Measurements from ENCODE around the gene ANKS4B. TPM values are rescaled to one million over a fixed set of nuclear protein-coding genes. Genes with fewer than 3 reads are reported as not detected.
A peak's percentile ranks its signal among the peaks of the same experiment; 100 is the strongest.
"Not testable (repeated sequence)": the region's sequence is repeated elsewhere in the genome, so short reads cannot be mapped to it uniquely, and the experiment has no call there.

Gene ANKS4B
- total RNA-seq, 4 donors from 2014 or later = not detected

DNA sequence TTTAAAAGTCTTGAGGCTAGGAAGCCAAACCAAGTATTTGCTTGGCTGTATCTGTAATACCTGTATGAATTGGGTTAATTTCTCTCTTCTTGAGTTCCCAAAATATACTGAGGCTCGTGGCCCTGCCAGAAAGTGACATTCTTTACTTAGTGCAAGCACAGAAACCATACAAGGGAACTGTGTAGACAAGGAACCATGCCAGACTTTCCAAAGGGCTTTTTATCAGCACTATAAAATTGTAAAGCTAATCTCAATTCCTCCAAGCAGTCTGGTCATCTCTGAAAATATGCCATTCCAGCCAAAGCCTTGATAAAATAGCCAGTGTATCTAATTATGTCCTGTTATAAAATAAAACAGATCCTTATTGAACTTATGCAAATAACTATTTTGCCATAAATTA is 51.8 kb downstream of the ANKS4B start:
- intact Hi-C loops (cut with DNase I) = no loop called here
- peaks cover 0 to 3% (median 0%) of the 10 kb centered on the region in 3 donors for H3K9me3 ChIP-seq
- TF ChIP-seq, protein P1, sequence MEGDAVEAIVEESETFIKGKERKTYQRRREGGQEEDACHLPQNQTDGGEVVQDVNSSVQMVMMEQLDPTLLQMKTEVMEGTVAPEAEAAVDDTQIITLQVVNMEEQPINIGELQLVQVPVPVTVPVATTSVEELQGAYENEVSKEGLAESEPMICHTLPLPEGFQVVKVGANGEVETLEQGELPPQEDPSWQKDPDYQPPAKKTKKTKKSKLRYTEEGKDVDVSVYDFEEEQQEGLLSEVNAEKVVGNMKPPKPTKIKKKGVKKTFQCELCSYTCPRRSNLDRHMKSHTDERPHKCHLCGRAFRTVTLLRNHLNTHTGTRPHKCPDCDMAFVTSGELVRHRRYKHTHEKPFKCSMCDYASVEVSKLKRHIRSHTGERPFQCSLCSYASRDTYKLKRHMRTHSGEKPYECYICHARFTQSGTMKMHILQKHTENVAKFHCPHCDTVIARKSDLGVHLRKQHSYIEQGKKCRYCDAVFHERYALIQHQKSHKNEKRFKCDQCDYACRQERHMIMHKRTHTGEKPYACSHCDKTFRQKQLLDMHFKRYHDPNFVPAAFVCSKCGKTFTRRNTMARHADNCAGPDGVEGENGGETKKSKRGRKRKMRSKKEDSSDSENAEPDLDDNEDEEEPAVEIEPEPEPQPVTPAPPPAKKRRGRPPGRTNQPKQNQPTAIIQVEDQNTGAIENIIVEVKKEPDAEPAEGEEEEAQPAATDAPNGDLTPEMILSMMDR (IDR thresholded peaks at IDR 0.05) = no peak
- no peak for TF ChIP-seq POLR2A (IDR thresholded peaks at IDR 0.05)
- H3K36me3 ChIP-seq = no peaks in the 10 kb centered on the region
- H3K27ac ChIP-seq = no peak overlapping the region
- WGBS, 2 donors = 20 to 31% methylated on average over 1 of the region's 1 CpG
- peaks cover 0 to 67% (median 5%) of the 10 kb centered on the region in 4 donors for H3K27me3 ChIP-seq
- H3K4me1 ChIP-seq = peaks cover 0 to 12% (median 0%) of the 10 kb centered on the region in 3 donors
- no peak for DNase-seq
- no peak overlapping the region for H3K4me3 ChIP-seq

DNA sequence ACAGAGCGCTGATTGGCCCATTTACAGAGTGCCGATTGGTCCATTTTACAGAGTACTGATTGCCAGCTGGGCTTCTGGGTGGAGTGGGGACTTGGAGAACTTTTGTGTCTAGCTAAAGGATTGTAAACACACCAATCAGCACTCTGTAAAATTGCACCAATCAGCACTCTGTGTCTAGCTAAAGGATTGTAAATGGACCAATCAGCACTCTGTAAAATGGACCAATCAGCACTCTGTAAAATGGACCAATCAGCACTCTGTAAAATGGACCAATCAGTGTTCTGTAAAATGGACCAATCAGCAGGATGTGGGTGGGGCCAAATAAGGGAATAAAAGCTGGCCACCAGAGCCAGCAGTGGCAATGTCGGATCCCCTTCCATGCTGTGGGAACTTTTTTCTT is 56.3 kb downstream of the ANKS4B start:
- peaks cover 0 to 51% (median 0%) of the 10 kb centered on the region in 4 donors for H3K27me3 ChIP-seq
- DNase-seq; H3K4me3 ChIP-seq; H3K9me3 ChIP-seq; H3K4me1 ChIP-seq; intact Hi-C loops (cut with DNase I); H3K36me3 ChIP-seq; H3K27ac ChIP-seq: not testable (repeated sequence)
- 94 to 100% methylated on average over 2 to 3 of the region's 3 CpGs for WGBS, 2 donors

DNA sequence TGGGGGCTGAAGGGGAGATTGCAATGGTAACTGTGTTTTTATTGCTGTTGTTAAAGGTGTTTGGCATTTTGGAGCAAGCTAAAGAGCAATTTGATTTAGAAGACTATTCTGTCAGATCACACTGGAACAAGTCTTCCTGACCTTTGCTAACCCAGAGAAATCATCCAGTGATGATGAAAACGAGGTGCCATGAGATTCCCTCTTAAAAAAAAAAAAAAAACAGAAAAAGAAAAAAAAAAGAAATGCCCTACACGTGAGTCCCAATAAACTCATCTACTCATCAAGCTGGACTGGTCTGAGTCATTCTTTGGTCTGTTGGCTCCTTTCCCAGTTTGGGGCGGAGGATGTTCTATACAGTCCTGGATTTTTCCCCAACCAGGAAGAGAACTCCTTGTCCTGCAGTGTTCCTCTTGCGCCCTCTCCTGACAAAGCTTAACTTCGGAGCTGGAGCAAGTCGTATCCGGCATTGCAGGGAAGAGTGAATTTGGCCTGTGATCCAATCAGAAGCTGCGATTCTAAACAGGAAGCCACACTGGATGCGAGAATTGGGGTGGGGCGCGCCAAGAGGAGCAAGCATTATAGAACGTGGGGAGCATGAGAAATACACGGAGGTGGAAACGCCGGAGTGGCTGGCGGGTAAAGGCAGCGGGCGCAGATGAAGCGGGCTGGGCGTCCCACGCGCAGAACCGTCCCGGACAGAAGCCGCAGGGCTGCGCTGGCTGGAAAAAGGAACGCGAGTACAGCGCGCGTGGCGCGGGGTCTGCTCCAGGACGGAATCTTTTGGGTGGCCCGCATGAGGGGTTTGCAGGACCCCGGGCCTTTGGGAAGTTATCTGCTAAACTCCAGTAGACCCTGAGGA is 67.0 kb downstream of the ANKS4B start:
- no peaks in the 10 kb centered on the region for H3K36me3 ChIP-seq
- H3K27me3 ChIP-seq = peaks cover 0 to 3% (median 0%) of the 10 kb centered on the region in 4 donors
- TF ChIP-seq POLR2A (IDR thresholded peaks at IDR 0.05) = peak in 3 of 4 donors; percentile 41 to 66 (median 63)
- TF ChIP-seq, protein P1 (IDR thresholded peaks at IDR 0.05) = peak; percentile 67 to 91 (median 82)
- intact Hi-C loops (cut with DNase I) = loop anchor here (2.0 kb wide), 1 partner anchor 142 kb away; the partner anchor contains the start of gene LDAF1
- peaks cover 5 to 34% (median 13%) of the 10 kb centered on the region in 3 donors for H3K4me1 ChIP-seq
- H3K9me3 ChIP-seq = no peaks in the 10 kb centered on the region
- peak overlapping the region; percentile 64 to 86 (median 76) for H3K4me3 ChIP-seq
- DNase-seq = peak; percentile 51
- H3K27ac ChIP-seq = peak overlapping the region; percentile 90 to 96 (median 91)
- WGBS, 2 donors = 0 to 1% methylated on average over 14 to 31 of the region's 36 CpGs

DNA sequence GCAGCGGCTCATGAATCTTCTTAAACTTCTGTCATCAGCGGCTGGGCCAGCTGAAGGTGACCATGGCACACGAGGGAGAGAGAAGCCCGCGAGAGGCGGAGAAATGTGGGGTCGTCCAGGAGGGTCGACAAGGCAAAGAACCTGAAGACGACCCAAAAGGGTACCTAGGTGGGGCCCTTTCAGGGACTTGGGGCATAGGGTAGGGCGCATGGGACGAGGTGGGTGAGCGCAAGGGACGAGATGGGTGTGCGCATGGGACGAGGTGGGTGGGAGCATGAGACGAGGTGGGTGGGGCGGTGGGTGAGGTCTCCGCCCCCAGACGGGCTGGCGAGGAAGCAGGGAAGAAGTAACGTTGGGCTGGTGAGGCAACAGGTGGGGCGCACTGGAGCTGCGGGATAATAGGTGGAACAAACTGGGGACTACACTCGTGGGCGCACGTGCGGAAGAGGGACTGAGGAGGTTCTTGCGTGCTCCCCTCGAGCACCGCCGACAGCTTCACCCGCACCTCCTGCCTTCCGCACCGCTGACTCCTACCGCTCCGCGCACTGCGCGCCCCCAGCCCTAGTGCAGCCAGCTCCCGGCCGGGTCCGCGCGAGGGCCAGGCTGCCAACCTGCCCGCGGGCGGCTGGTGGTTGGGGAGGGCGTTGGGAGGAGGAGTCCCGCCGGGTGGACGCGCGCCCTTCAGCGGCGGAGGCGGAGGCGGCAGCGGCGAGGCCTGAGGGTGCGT is 67.8 kb downstream of the ANKS4B start:
- WGBS, 2 donors = 0% methylated on average over 17 to 27 of the region's 60 CpGs
- Histone ChIP-seq H3K4me3 (peak overlapping the region; percentile 64 to 86 (median 76)), H3K27me3 (no peaks in the 10 kb centered on the region), H3K4me1 (peaks cover 5 to 34% (median 13%) of the 10 kb centered on the region in 3 donors), H3K36me3 (no peaks in the 10 kb centered on the region), H3K9me3 (no peaks in the 10 kb centered on the region), H3K27ac (peak overlapping the region; percentile 90 to 96 (median 91))
- TF ChIP-seq, protein P1 (IDR thresholded peaks at IDR 0.05) = peak in 3 of 6 experiments; percentile 18 to 35 (median 35)
- peak in 1 of 4 donors; percentile 70 for TF ChIP-seq POLR2A (IDR thresholded peaks at IDR 0.05)
- intact Hi-C loops (cut with DNase I) = loop anchor here (2.0 kb wide), 1 partner anchor 143 kb away; the partner anchor contains the start of gene LDAF1
- no peak for DNase-seq

DNA sequence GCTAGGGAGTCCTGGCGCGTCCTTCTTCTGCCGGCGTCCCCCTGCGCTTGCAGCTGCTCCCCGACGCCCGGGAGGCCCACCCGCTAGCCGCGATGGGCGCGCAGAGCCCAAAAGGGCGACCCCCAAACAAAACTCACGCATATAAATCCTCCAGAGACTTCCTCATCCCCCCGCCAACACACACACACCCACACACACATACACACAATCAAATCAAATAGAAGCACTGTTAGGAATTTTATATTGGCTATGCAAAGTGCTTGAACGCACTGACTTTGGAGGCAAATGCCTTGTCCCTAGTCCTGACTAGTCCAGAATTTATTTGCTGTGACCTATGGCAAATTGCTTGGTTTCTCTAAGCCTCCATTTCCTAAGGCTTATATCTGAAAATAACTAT is 68.4 kb downstream of the ANKS4B start:
- peak overlapping the region; percentile 90 to 96 (median 91) for H3K27ac ChIP-seq

More for the DNA sequence above, 68.4 kb downstream of the ANKS4B start:
- DNase-seq = no peak
- H3K27me3 ChIP-seq = no peaks in the 10 kb centered on the region
- peak overlapping the region; percentile 64 to 86 (median 76) for H3K4me3 ChIP-seq
- H3K36me3 ChIP-seq = no peaks in the 10 kb centered on the region
- H3K9me3 ChIP-seq = no peaks in the 10 kb centered on the region
- intact Hi-C loops (cut with DNase I) = loop anchor here (2.0 kb wide), 1 partner anchor 143 kb away; the partner anchor contains the start of gene LDAF1
- 2 to 12% methylated on average over 5 to 16 of the region's 17 CpGs for WGBS, 2 donors
- peaks cover 5 to 34% (median 13%) of the 10 kb centered on the region in 3 donors for H3K4me1 ChIP-seq
- no peak for TF ChIP-seq POLR2A (IDR thresholded peaks at IDR 0.05)
- TF ChIP-seq, protein P1 (IDR thresholded peaks at IDR 0.05) = peak in 1 of 6 experiments; percentile 1

Measured in esophagus squamous epithelium (tissue), 5 donors.